ENCODE data around the gene PTPRE.
"Not testable (repeated sequence)": the region's sequence is repeated elsewhere in the genome, so short reads cannot be mapped to it uniquely, and the experiment has no call there.

Gene PTPRE

DNA sequence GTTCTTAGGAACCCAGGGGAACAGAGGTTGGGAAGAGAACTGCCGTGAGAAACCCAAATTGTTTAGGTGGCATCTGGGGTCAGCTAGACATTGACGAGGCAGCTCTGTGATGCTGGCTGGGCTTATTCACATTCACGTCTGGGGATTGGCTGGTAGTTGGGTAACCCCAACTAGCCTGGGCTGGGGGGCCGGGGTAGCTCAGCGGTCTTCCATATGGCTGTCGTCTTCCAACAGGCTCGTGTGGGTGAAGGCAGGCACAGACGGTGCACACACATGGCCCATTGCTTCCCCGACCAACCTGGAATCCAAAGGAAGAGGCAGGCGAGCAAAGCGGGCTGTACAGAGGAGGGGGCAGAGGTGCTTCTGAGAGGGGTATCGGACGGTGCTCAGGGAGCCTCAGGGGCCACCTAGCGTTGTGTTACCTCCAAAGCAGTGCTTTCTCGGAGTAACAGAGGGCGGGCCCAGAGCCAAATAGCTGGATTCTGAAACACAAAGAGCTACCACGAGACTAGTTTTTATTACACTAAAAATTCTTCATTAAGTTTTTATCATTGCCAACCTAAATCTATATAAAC, 184.8 kb downstream of the PTPRE start:
- DNase-seq (ENCODE audit: low read depth, low spot score): no peak

DNA sequence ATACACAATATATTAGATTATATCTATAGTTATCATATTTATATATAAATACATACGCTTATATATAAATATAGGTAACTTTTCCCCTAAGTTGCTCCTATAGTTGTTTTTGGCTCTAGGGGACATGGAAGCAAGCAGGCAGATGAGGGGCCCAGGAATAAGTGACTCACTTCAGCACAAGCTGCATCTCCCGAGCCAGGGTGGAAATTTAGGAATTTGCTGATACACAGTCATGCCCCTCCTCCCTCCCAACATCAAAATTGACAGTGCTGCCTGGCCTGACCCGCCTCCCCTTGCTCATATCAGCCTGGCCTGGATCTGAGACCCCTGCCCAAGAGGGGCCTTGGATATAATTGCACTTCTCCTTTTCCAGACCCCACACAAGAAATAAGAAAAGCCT, 185.6 kb downstream of the PTPRE start:
- DNase-seq (ENCODE audit: low read depth, low spot score): peak; percentile 27

DNA sequence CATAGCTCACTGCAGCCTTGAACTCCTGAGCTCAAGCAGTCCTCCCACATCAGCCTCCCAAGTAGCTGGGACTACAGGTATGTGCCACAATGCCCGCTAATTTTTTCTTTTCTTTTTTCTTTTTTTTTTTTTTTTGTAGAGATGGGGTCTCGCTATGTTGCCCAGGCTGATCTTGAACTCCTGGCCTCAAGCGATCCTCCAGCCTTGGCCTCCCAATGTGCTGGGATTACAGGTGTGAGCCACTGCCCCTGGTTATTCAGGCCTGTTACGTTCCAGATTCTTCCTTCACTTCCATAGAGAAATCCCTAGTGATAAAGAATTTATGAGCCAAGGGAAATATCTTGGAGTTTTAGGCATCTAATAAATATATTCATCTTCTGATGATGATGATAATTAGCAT, 187.7 kb downstream of the PTPRE start:
- not testable (repeated sequence) for DNase-seq (ENCODE audit: low read depth, low spot score)

DNA sequence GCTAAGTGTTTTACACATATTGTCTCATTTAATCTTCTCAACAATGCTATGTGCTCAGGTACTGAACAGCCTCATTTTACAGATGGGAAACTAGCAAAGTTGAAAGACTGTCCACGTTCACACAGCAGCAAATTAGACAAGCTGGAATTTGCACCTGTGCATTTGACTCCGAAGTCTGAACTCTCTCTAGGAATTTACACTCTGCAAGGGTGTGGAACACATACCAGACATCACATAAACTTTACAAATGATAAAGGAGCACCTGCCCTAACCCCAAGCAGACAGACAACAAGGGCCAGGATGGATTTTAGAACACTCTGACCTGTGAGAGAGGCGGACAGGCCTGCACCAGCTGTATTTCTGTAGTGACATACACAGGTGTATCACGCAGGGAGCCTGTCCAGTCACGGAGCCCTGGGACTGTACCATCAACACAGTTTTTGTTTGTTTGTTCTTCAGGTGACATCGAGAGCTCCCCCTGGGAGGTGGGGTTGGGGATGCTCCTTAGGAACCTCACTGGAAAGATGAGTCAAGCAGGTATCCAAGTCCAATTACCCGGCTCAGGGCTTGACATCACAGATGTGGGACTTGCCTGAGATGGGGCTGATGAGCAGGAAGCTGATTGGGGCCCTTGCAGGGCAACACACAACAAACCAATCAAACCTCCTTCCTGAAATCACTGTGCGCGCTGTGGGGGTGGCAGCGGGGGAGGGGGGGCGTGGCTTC, 188.3 kb downstream of the PTPRE start:
- no peak for DNase-seq (ENCODE audit: low read depth, low spot score)

DNA sequence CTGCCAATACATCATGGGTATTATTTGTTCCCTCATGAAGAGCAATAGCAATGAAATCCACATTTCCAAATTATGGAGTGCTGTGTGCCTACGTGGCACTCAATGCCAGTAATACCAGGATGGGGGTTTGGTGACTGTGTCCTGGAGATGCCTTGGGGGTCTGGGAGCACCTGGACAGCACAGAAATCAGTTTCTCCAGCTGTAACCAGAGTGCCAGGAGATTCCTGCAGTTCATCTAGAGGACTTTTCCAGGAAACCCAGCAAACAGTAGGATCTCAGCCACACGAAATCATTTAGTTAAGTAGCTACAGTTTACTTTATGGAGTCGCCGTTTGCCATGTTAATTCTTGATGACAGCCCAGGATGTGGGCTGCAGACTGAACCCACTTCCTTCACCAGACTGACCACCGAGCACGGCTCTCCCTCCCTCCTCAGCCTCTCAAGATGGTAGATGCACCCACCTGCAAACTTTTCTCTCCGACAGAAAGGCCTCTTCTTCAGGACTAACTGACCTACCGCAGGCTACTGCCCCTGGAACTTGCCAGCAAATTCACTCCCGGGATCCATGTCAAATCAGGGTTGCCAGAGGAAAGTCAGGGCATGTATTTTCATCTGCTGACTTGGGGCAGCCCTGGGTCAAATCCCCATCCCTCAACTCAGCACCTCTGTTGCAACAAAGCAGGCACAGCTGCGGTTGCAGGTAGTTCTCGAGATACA, 189.0 kb downstream of the PTPRE start:
- DNase-seq (ENCODE audit: low read depth, low spot score): no peak

- no peak for DNase-seq (ENCODE audit: low read depth, low spot score)
These were observed 189.7 kb downstream of the PTPRE start for GRCh38 chr10:128096486-128097199.

DNA sequence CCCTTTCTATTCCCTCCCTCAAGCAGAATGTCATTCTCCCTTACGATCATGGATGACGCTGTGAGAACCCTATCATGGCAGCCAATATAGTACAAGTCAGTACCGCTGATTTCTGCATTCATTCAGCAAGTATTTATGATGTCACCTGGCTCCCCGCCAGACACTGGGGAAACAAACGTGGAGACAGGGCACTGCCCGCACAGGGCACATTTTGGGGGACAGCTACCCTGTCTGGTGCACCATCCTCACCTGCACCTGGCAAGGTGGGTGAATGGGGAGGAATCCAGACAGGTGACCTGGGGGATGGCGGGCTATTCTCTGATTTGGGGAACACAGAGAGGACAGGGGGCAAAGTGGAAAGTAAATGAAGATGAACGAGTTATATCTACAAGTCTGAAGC, 190.9 kb downstream of the PTPRE start:
- peak; percentile 28 for DNase-seq (ENCODE audit: low read depth, low spot score)

DNA sequence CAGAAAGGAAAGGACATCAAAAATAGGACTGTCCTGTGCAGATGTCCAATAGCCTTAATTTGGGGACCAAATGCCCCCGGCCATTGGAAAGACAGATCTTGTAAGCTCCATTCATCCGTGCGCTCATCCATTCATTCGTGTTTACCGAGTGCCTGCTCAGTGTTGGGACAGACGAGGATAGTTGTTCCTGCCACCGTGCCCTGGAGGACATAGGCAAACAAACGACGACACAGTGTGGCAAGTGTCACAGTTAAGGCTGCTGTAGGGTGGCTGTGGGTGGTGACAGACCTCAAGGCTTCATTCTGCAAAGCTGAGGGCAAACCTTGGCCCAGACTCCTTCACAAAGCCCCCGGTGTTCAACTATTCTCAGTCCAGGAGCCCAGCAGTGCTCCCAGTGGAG, 191.7 kb downstream of the PTPRE start:
- no peak for DNase-seq (ENCODE audit: low read depth, low spot score)

DNA sequence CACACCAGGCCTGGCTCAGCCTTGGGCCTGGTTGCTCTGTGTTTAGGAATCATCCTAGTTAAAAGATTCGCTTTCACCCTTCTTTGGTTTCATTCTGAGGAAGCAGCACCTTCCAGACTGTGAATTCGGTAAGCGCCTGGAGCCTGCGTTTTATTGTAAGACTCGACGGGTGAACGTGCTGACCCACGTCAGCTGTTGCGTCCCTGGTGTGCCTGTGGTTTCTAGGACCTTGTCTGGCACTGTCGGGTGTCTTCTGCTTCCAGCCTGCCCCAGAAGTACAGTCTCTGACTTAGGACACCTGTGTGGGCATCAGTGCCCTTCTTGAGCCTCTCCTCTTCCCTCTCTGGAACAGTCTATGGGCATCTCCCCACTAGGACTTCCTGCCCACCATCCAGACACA, 193.0 kb downstream of the PTPRE start:
- DNase-seq (ENCODE audit: low read depth, low spot score): no peak

- no peak for DNase-seq (ENCODE audit: low read depth, low spot score)
These were observed 195.0 kb downstream of the PTPRE start for GRCh38 chr10:128101901-128102300.

DNA sequence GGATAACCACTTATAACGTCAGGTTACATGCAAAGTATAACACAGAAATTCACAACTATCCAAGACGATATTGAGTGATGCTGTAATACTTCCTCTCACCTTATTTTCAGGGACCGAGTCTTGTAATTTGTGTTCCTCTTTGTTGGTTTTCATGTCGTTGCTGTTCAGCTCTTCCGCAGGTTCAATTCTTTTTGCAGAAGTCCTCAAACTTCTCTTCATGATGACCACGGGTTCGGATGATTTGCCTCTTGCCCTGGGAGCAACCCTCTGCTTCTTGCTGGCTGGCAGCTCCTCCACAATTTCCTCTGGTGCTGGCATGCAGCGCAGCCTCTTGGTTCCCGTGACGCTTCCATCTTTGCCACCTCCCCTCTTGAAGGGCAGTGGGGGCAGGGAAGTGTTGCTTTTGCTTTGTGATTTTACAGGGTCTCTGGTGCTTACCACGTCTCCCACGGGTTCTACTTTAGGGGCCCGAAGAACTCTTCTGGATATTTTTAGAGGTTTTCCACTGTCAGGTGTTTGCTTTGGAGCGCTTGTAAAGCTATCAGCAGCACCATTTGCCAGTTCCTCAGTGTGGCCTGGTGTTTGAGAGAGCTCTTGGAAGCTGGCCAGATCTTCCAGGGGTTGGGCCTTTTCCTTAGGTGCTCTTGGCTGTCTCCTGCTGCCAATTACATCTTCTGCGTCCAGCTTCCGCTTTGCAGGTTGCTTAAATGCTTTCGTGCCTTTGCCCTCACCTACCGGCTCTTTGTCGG, 195.8 kb downstream of the PTPRE start:
- no peak for DNase-seq (ENCODE audit: low read depth, low spot score)

GRCh38 chr10:128103229-128103714, 196.4 kb downstream of the PTPRE start:
- DNase-seq (ENCODE audit: low read depth, low spot score): no peak

DNA sequence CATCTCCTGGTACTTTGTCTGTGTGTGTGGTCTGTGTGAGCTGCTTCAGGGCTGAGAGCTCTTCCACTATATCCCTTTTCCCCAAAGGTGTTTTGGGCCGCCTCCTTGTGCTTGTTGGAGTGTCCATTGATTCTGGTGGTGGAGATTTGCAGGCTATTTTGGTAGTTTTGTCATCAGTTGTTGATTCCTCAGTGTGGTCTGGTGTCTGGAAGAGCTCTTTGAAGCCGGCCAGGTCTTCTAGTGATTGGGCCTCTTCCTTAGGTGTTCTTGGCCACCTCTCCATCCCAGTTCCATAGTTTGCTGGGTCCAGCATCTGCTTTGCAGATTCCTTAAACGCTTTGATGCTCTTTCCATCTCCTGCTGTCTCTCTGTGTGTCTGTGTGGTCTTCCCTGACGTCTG, 198.5 kb downstream of the PTPRE start:
- no peak for DNase-seq (ENCODE audit: low read depth, low spot score)

GRCh38 chr10:128109707-128110106, 202.8 kb downstream of the PTPRE start:
- no peak for DNase-seq (ENCODE audit: low read depth, low spot score)

GRCh38 chr10:128110339-128110738, 203.4 kb downstream of the PTPRE start:
- DNase-seq (ENCODE audit: low read depth, low spot score): no peak

DNA sequence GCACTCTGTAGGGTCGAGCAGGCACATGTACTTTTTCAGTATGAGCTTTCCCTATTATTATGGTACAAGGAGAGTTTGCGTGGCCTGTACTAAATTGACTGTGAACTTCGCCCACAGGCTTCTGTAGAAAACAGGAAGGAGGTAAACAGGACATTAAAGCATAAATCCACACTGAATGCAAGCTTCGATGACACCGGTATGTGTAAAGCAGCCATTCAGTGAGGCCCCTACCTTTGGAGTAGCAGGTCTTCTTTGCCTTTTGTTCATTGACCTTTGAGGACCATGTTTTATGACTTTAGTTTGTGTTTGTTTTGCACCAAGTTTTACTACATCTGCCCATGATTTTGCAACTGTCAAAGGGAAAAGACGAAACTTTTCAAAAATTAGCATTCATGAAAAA, 204.8 kb downstream of the PTPRE start:
- no peak for DNase-seq (ENCODE audit: low read depth, low spot score)

DNA sequence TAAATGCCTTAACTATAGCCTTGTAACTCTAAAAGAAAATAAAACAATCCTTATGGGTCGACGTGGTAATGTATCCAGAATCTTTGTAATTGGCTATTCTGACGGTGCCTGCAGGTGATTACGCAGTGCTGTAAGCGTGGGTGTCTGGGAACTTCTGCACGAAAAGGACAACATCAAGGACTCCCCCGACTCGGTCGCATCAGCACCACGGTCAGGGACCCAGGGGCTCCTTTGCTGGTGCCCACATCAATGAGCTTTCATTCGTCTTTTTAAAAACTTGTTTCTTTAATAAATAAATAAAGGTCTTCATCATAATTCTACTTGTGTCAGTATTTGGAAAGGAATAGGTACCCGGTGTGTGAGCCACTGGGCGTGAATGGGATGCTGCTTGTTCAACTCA, 206.1 kb downstream of the PTPRE start:
- peak; percentile 39 for DNase-seq (ENCODE audit: low read depth, low spot score)

DNA sequence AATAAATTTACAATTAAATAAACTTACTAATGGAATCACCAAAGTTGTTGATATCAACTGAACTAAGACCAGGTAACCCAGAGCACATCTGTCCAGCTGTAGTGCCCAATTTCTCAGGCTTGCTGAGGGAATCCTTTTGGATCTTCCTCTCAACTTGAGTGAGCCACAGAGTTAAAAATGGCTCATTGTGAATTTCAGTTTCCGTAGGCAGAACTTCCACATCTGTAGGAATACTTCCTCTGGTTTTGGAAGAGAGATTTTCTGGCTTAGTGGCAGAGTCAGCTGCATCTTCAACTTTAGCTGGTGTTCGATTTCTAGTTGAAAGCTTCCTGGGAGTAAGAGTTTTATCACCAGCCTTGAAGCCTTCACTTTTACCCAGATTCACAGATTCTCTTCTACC, 208.0 kb downstream of the PTPRE start:
- DNase-seq (ENCODE audit: low read depth, low spot score): no peak

GRCh38 chr10:128115356-128115755, 208.5 kb downstream of the PTPRE start:
- no peak for DNase-seq (ENCODE audit: low read depth, low spot score)

DNA sequence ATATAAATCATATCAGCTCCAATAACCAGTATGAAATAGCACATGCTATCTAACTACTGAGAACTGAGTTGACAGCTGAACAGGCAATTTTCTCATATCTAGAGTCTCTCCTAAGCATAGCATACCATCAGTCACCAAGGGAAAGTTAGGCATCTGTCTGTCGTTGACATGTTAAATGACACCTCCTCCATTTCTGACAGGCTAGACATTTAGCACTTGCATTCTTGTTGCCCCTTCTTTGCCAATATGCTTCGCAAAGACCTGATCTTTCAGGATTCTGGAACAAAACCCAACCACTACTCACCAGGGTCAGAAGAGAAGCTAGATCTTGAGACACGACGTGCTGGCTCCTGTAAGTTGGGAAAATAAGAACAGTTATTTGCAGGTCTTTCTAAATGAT, 209.3 kb downstream of the PTPRE start:
- DNase-seq (ENCODE audit: low read depth, low spot score): no peak

GRCh38 chr10:128116851-128117615, 210.1 kb downstream of the PTPRE start:
- no peak for DNase-seq (ENCODE audit: low read depth, low spot score)

All from astrocyte of the hippocampus (primary cell).